ENCODE data around the gene ZNF831.
A peak's percentile ranks its signal among the peaks of the same experiment; 100 is the strongest.

The ZNF831 gene

GRCh38 chr20:59125836-59126235 lies 37.8 kb upstream of the ZNF831 start:
- H3K4me1 Mint-ChIP-seq, result peaks cover 58% of the 10 kb centered on the region
- H3K4me3 Mint-ChIP-seq, result no peak overlapping the region
- ATAC-seq (replicated peaks; ENCODE audit: extremely low read depth, poor library complexity, severe bottlenecking) (no peak), DNase-seq (ENCODE audit: low spot score in 2 of 2) (no peak)
- no peaks in the 10 kb centered on the region for H3K9me3 Mint-ChIP-seq
- H3K27ac Mint-ChIP-seq (ENCODE audit: low read depth), result peak overlapping the region; percentile 5
- no peaks in the 10 kb centered on the region for H3K27me3 Mint-ChIP-seq
- peaks cover 9% of the 10 kb centered on the region for H3K36me3 Mint-ChIP-seq (ENCODE audit: insufficient read depth)

GRCh38 chr20:59127839-59128238 lies 35.8 kb upstream of the ZNF831 start:
- Mint-ChIP-seq H3K4me3 (no peak overlapping the region), H3K27me3 (no peaks in the 10 kb centered on the region), H3K27ac (ENCODE audit: low read depth) (no peak overlapping the region), H3K36me3 (ENCODE audit: insufficient read depth) (peaks cover 2% of the 10 kb centered on the region), H3K9me3 (no peaks in the 10 kb centered on the region), H3K4me1 (peaks cover 38% of the 10 kb centered on the region)
- DNase-seq (ENCODE audit: low spot score in 2 of 2), result no peak
- ATAC-seq (replicated peaks; ENCODE audit: extremely low read depth, poor library complexity, severe bottlenecking), result no peak

- Mint-ChIP-seq H3K4me3 (no peak overlapping the region), H3K36me3 (ENCODE audit: insufficient read depth) (no peaks in the 10 kb centered on the region), H3K27ac (ENCODE audit: low read depth) (peak overlapping the region; percentile 62), H3K9me3 (no peaks in the 10 kb centered on the region), H3K4me1 (peaks cover 17% of the 10 kb centered on the region), H3K27me3 (no peaks in the 10 kb centered on the region)
- DNase-seq (ENCODE audit: low spot score in 2 of 2), result no peak
- no peak for ATAC-seq (replicated peaks; ENCODE audit: extremely low read depth, poor library complexity, severe bottlenecking)
Measured at GRCh38 chr20:59131551-59132285, 31.9 kb upstream of the ZNF831 start.

- Mint-ChIP-seq H3K27me3 (no peaks in the 10 kb centered on the region), H3K9me3 (no peaks in the 10 kb centered on the region), H3K27ac (ENCODE audit: low read depth) (peak overlapping the region; percentile 32), H3K36me3 (ENCODE audit: insufficient read depth) (no peaks in the 10 kb centered on the region), H3K4me1 (peaks cover 5% of the 10 kb centered on the region), H3K4me3 (no peak overlapping the region)
- ATAC-seq (replicated peaks; ENCODE audit: extremely low read depth, poor library complexity, severe bottlenecking), result no peak
- no peak for DNase-seq (ENCODE audit: low spot score in 2 of 2)
Measured at GRCh38 chr20:59134182-59134581, 29.4 kb upstream of the ZNF831 start.

- no peaks in the 10 kb centered on the region for H3K9me3 Mint-ChIP-seq
- H3K27me3 Mint-ChIP-seq, result no peaks in the 10 kb centered on the region
- ATAC-seq (replicated peaks; ENCODE audit: extremely low read depth, poor library complexity, severe bottlenecking) (no peak), DNase-seq (ENCODE audit: low spot score in 2 of 2) (no peak)
- H3K4me3 Mint-ChIP-seq, result no peak overlapping the region
- no peaks in the 10 kb centered on the region for H3K36me3 Mint-ChIP-seq (ENCODE audit: insufficient read depth)
- no peak overlapping the region for H3K27ac Mint-ChIP-seq (ENCODE audit: low read depth)
- peaks cover 5% of the 10 kb centered on the region for H3K4me1 Mint-ChIP-seq
Measured at GRCh38 chr20:59135093-59135492, 28.5 kb upstream of the ZNF831 start.

- Mint-ChIP-seq H3K27ac (ENCODE audit: low read depth) (no peak overlapping the region), H3K27me3 (no peaks in the 10 kb centered on the region), H3K36me3 (ENCODE audit: insufficient read depth) (no peaks in the 10 kb centered on the region), H3K4me3 (no peak overlapping the region), H3K4me1 (peaks cover 5% of the 10 kb centered on the region), H3K9me3 (no peaks in the 10 kb centered on the region)
- ATAC-seq (replicated peaks; ENCODE audit: extremely low read depth, poor library complexity, severe bottlenecking) (no peak), DNase-seq (ENCODE audit: low spot score in 2 of 2) (no peak)
Measured at GRCh38 chr20:59136027-59136426, 27.6 kb upstream of the ZNF831 start.

- ATAC-seq (replicated peaks; ENCODE audit: extremely low read depth, poor library complexity, severe bottlenecking) (no peak), DNase-seq (ENCODE audit: low spot score in 2 of 2) (no peak)
- Mint-ChIP-seq H3K4me3 (no peak overlapping the region), H3K9me3 (no peaks in the 10 kb centered on the region), H3K27me3 (no peaks in the 10 kb centered on the region), H3K36me3 (ENCODE audit: insufficient read depth) (no peaks in the 10 kb centered on the region), H3K4me1 (peaks cover 5% of the 10 kb centered on the region), H3K27ac (ENCODE audit: low read depth) (no peak overlapping the region)
Measured at GRCh38 chr20:59137532-59137931, 26.1 kb upstream of the ZNF831 start.

- Mint-ChIP-seq H3K36me3 (ENCODE audit: insufficient read depth) (no peaks in the 10 kb centered on the region), H3K4me1 (peaks cover 5% of the 10 kb centered on the region), H3K27ac (ENCODE audit: low read depth) (no peak overlapping the region), H3K4me3 (no peak overlapping the region), H3K9me3 (no peaks in the 10 kb centered on the region), H3K27me3 (no peaks in the 10 kb centered on the region)
- ATAC-seq (replicated peaks; ENCODE audit: extremely low read depth, poor library complexity, severe bottlenecking) (no peak), DNase-seq (ENCODE audit: low spot score in 2 of 2) (no peak)
Measured at GRCh38 chr20:59138114-59138748, 25.4 kb upstream of the ZNF831 start.

GRCh38 chr20:59139998-59140397 lies 23.6 kb upstream of the ZNF831 start:
- Mint-ChIP-seq H3K4me3 (no peak overlapping the region), H3K36me3 (ENCODE audit: insufficient read depth) (no peaks in the 10 kb centered on the region), H3K4me1 (peaks cover 17% of the 10 kb centered on the region), H3K27ac (ENCODE audit: low read depth) (no peak overlapping the region), H3K9me3 (no peaks in the 10 kb centered on the region), H3K27me3 (no peaks in the 10 kb centered on the region)
- ATAC-seq (replicated peaks; ENCODE audit: extremely low read depth, poor library complexity, severe bottlenecking) (peak; percentile 48), DNase-seq (ENCODE audit: low spot score in 2 of 2) (no peak)

- ATAC-seq (replicated peaks; ENCODE audit: extremely low read depth, poor library complexity, severe bottlenecking) (no peak), DNase-seq (ENCODE audit: low spot score in 2 of 2) (no peak)
- no peak overlapping the region for H3K27ac Mint-ChIP-seq (ENCODE audit: low read depth)
- H3K36me3 Mint-ChIP-seq (ENCODE audit: insufficient read depth), result peaks cover 6% of the 10 kb centered on the region
- peaks cover 37% of the 10 kb centered on the region for H3K4me1 Mint-ChIP-seq
- no peak overlapping the region for H3K4me3 Mint-ChIP-seq
- no peaks in the 10 kb centered on the region for H3K9me3 Mint-ChIP-seq
- H3K27me3 Mint-ChIP-seq, result no peaks in the 10 kb centered on the region
Measured at GRCh38 chr20:59141818-59142581, 21.6 kb upstream of the ZNF831 start.

- Mint-ChIP-seq H3K4me1 (peaks cover 34% of the 10 kb centered on the region), H3K27ac (ENCODE audit: low read depth) (no peak overlapping the region), H3K9me3 (no peaks in the 10 kb centered on the region), H3K27me3 (no peaks in the 10 kb centered on the region), H3K36me3 (ENCODE audit: insufficient read depth) (peaks cover 14% of the 10 kb centered on the region), H3K4me3 (no peak overlapping the region)
- DNase-seq (ENCODE audit: low spot score in 2 of 2) (no peak), ATAC-seq (replicated peaks; ENCODE audit: extremely low read depth, poor library complexity, severe bottlenecking) (no peak)
Measured at GRCh38 chr20:59143326-59143725, 20.3 kb upstream of the ZNF831 start.

- Mint-ChIP-seq H3K9me3 (no peaks in the 10 kb centered on the region), H3K36me3 (ENCODE audit: insufficient read depth) (peaks cover 18% of the 10 kb centered on the region), H3K4me1 (peaks cover 40% of the 10 kb centered on the region), H3K4me3 (peak overlapping the region; percentile 76), H3K27me3 (no peaks in the 10 kb centered on the region), H3K27ac (ENCODE audit: low read depth) (peak overlapping the region; percentile 99)
- ATAC-seq (replicated peaks; ENCODE audit: extremely low read depth, poor library complexity, severe bottlenecking), result peak; percentile 48
- DNase-seq (ENCODE audit: low spot score in 2 of 2), result no peak
Measured at GRCh38 chr20:59144179-59144830, 19.3 kb upstream of the ZNF831 start.
